IMR-90 (cell line): ENCODE results near the gene TACR2.

ENCODE experiments used
- CHD1 ChIP-seq: IDR thresholded peaks from 2 replicates; pipeline ENCODE4 v1.6.1; 2012; ENCODE audit warnings: low read depth, low read length, improper control_type of control experiment
- FOS ChIP-seq: fragments of 150-350 bp; IDR thresholded peaks from 2 replicates; pipeline ENCODE4 v1.6.1; 2016; ENCODE audit warnings: low read depth, low read length
- POLR2A ChIP-seq: IDR thresholded peaks from 2 replicates; pipeline ENCODE4 v1.6.1; 2012; ENCODE audit warnings: mild to moderate bottlenecking, low read depth, low read length
- RAD21 ChIP-seq: IDR thresholded peaks from 2 replicates; pipeline ENCODE4 v1.6.1; 2012; ENCODE audit warnings: low read length, improper control_type of control experiment
- RCOR1 ChIP-seq: IDR thresholded peaks from 2 replicates; pipeline ENCODE4 v1.6.1; 2012; ENCODE audit warnings: mild to moderate bottlenecking, low read length, improper control_type of control experiment; ENCODE audit not compliant: insufficient replicate concordance
- RFX5 ChIP-seq: IDR thresholded peaks from 2 replicates; pipeline ENCODE4 v1.8.0; 2012; ENCODE audit warnings: low read depth, mild to moderate bottlenecking, low read length, moderate library complexity
- SMC3 ChIP-seq: fragments of 150-350 bp; IDR thresholded peaks from 2 replicates; pipeline ENCODE4 v1.6.1; 2016; ENCODE audit warnings: low read depth, mild to moderate bottlenecking, antibody characterized with exemption, low read length, moderate library complexity
- TF ChIP-seq, protein P1 (sequence below): conservative IDR thresholded peaks from 2 replicates; pipeline ENCODE4 v1.5.1; 2012; ENCODE audit warnings: mild to moderate bottlenecking, low read depth, low read length, improper control_type of control experiment
- TF ChIP-seq, protein P2 (sequence below): fragments of 150-350 bp; IDR thresholded peaks from 2 replicates; pipeline ENCODE4 v1.6.1; 2017; ENCODE audit warnings: mild to moderate bottlenecking, antibody characterized with exemption, low read length, low read depth
- TF ChIP-seq, protein P3 (sequence below): fragments of 150-350 bp; IDR thresholded peaks from 2 replicates; pipeline ENCODE4 v1.6.1; 2016; ENCODE audit warnings: low read depth, mild to moderate bottlenecking, low read length, moderate library complexity, borderline replicate concordance

DNA sequence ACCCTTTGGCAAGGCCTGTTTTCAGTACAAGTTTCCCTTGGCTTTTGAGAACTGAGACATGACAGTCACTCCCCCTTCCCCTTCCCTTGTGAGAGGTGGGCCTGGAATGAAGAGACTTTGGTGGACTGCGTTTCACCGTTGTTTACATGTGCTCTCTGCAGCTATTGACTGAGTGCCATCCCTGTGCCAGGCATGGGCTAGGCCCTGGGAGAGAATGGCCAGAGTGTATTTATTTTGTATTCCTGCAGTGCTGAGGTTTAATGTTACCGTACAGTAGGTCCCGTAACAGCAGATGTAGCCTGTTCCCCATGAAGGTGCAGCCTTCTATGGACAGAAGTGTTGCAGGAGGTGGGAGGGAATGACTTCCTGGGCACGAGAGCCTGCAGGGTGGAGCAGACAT, 50.0 kb downstream of the TACR2 start:
- TF ChIP-seq, protein P1, sequence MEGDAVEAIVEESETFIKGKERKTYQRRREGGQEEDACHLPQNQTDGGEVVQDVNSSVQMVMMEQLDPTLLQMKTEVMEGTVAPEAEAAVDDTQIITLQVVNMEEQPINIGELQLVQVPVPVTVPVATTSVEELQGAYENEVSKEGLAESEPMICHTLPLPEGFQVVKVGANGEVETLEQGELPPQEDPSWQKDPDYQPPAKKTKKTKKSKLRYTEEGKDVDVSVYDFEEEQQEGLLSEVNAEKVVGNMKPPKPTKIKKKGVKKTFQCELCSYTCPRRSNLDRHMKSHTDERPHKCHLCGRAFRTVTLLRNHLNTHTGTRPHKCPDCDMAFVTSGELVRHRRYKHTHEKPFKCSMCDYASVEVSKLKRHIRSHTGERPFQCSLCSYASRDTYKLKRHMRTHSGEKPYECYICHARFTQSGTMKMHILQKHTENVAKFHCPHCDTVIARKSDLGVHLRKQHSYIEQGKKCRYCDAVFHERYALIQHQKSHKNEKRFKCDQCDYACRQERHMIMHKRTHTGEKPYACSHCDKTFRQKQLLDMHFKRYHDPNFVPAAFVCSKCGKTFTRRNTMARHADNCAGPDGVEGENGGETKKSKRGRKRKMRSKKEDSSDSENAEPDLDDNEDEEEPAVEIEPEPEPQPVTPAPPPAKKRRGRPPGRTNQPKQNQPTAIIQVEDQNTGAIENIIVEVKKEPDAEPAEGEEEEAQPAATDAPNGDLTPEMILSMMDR: no peak
- TF ChIP-seq SMC3 (no peak), POLR2A (no peak), RCOR1 (no peak), RFX5 (no peak), FOS (no peak), RAD21 (no peak), CHD1 (no peak)
- TF ChIP-seq, protein P2, sequence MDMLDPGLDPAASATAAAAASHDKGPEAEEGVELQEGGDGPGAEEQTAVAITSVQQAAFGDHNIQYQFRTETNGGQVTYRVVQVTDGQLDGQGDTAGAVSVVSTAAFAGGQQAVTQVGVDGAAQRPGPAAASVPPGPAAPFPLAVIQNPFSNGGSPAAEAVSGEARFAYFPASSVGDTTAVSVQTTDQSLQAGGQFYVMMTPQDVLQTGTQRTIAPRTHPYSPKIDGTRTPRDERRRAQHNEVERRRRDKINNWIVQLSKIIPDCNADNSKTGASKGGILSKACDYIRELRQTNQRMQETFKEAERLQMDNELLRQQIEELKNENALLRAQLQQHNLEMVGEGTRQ: no peak
- TF ChIP-seq, protein P3, sequence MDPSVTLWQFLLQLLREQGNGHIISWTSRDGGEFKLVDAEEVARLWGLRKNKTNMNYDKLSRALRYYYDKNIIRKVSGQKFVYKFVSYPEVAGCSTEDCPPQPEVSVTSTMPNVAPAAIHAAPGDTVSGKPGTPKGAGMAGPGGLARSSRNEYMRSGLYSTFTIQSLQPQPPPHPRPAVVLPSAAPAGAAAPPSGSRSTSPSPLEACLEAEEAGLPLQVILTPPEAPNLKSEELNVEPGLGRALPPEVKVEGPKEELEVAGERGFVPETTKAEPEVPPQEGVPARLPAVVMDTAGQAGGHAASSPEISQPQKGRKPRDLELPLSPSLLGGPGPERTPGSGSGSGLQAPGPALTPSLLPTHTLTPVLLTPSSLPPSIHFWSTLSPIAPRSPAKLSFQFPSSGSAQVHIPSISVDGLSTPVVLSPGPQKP: no peak
